Caco-2 (cell line): ENCODE results near the gene MGA. TPM values are rescaled to one million over a fixed set of nuclear protein-coding genes. Genes with fewer than 3 reads are reported as not detected.
A peak's percentile ranks its signal among the peaks of the same experiment; 100 is the strongest.

Experiments used
- BruUV-seq: library from RNA; stranded (reverse); fragments of 400-500 nt; replicated peaks from 2 replicates; lab custom pipeline; 2021; lab: Mats Ljungman, UMichigan
- CTCF ChIA-PET: fragments of 300-600 bp; sonication (Branson Sonifier 250); formaldehyde crosslinking; loops from one replicate; lab custom pipeline; 2022; ENCODE audit warnings: antibody characterized with exemption; lab: Charles Lee
- POLR2A ChIA-PET: fragments of 300-600 bp; sonication (Branson Sonifier 250); formaldehyde crosslinking; loops from one replicate; lab custom pipeline; 2022; ENCODE audit warnings: antibody characterized with exemption; lab: Charles Lee
- DNase-seq, 2 experiments: peaks; one replicate each; pipeline versions ENCODE4 v3.0.0 to v3.0.0-alpha.2; 2020 to 2022
- H3K27me3 ChIP-seq: replicated peaks from 2 replicates; pipeline ENCODE4 v1.6.0; 2011; ENCODE audit warnings: low read length; ENCODE audit not compliant: control insufficient read depth, insufficient read depth
- H3K36me3 ChIP-seq: 2 replicates; pipeline ENCODE4 v1.5.1; 2011; ENCODE audit warnings: low read length; ENCODE audit not compliant: control insufficient read depth, insufficient read depth
- H3K4me1 ChIP-seq: fragments of 250-450 bp; sonication (Bioruptor Pico); 2 replicates; pipeline ENCODE4 v1.5.1; 2020; ENCODE audit warnings: mild to moderate bottlenecking
- H3K4me3 ChIP-seq: 2 replicates; pipeline ENCODE4 v1.5.1; 2011; ENCODE audit warnings: low read depth, mild to moderate bottlenecking, control low read depth, low read length
- H3K9me3 ChIP-seq: fragments of 250-450 bp; sonication (Bioruptor Pico); 2 replicates; pipeline ENCODE4 v1.5.1; 2020; ENCODE audit warnings: mild to moderate bottlenecking, moderate library complexity
- H3K27ac Mint-ChIP-seq: one replicate; pipeline ENCODE4 v1.8.0; 2022; ENCODE audit warnings: mixed read lengths; ENCODE audit not compliant: unreplicated experiment
- H3K27me3 Mint-ChIP-seq: one replicate; pipeline ENCODE4 v1.8.0; 2022; ENCODE audit warnings: mixed read lengths; ENCODE audit not compliant: insufficient read depth, unreplicated experiment
- H3K36me3 Mint-ChIP-seq: one replicate; pipeline ENCODE4 v1.8.0; 2022; ENCODE audit warnings: mild to moderate bottlenecking, mixed read lengths; ENCODE audit not compliant: insufficient read depth, unreplicated experiment
- H3K4me1 Mint-ChIP-seq: one replicate; pipeline ENCODE4 v1.8.0; 2022; ENCODE audit warnings: low read depth, mixed read lengths; ENCODE audit not compliant: unreplicated experiment
- H3K4me3 Mint-ChIP-seq: one replicate; pipeline ENCODE4 v1.8.0; 2022; ENCODE audit warnings: mild to moderate bottlenecking, moderate library complexity, mixed read lengths; ENCODE audit not compliant: unreplicated experiment
- H3K9me3 Mint-ChIP-seq: one replicate; pipeline ENCODE4 v1.8.0; 2022; ENCODE audit warnings: mixed read lengths; ENCODE audit not compliant: unreplicated experiment
- intact Hi-C: fragments of 100-400 bp; cut with micrococcal nuclease; formaldehyde crosslinking; loops from one replicate; pipeline ENCODE4 v1.10.0; 2022; ENCODE audit not compliant: unreplicated experiment
- total RNA-seq: library from RNA; stranded (reverse); gene quantifications from 2 replicates; pipeline ENCODE4 v1.2.3, GENCODE V29; 2022
- TF ChIP-seq, protein P1 (sequence below), 2 experiments: fragments of 200-600 bp in 1 of 2; IDR thresholded peaks; 1 replicate in 1 of 2; 2 replicates in 1 of 2; pipeline versions ENCODE4 v1.5.1 to v1.8.0; 2011 to 2022; ENCODE audit warnings: antibody characterized with exemption in 1 of 2, control low read depth in 1 of 2, inconsistent platforms in 1 of 2, low read depth in 1 of 2, low read length in 1 of 2, mild to moderate bottlenecking in 1 of 2, moderate library complexity in 1 of 2; ENCODE audit not compliant: insufficient read depth in 1 of 2, severe bottlenecking in 1 of 2, unreplicated experiment in 1 of 2

The MGA gene
- total RNA-seq, 1 experiment from 2014 or later, result 59.6 TPM

DNA sequence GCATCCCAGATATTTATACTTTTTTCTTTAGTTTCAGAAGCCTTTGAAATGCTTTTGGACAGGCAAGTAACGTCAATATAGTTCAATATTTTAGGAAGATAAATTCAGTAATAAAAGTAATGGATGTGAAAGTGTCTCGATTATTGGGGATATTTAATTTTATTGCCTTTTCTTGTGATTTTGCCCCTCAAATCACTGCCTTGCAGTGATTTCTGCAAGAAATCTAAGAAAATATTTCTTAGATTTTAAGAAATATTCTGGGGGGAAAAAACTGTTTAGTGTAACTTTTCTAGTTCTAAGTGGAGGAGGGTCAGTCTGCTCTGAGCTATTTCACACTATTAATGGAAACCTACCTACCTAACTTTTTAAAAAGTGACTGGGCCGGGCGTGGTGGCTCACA, 33.6 kb downstream of the MGA start:
- TF ChIP-seq, protein P1, sequence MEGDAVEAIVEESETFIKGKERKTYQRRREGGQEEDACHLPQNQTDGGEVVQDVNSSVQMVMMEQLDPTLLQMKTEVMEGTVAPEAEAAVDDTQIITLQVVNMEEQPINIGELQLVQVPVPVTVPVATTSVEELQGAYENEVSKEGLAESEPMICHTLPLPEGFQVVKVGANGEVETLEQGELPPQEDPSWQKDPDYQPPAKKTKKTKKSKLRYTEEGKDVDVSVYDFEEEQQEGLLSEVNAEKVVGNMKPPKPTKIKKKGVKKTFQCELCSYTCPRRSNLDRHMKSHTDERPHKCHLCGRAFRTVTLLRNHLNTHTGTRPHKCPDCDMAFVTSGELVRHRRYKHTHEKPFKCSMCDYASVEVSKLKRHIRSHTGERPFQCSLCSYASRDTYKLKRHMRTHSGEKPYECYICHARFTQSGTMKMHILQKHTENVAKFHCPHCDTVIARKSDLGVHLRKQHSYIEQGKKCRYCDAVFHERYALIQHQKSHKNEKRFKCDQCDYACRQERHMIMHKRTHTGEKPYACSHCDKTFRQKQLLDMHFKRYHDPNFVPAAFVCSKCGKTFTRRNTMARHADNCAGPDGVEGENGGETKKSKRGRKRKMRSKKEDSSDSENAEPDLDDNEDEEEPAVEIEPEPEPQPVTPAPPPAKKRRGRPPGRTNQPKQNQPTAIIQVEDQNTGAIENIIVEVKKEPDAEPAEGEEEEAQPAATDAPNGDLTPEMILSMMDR (IDR thresholded peaks at IDR 0.05; ENCODE audit: insufficient read depth in 1 of 2, low read depth in 1 of 2, low read length in 1 of 2, severe bottlenecking in 1 of 2, unreplicated experiment in 1 of 2), result no peak
- ChIA-PET CTCF (no interaction called here), POLR2A (no interaction called here)
- peaks cover 42% of the 10 kb centered on the region for H3K36me3 Mint-ChIP-seq
- H3K4me3 ChIP-seq, result no peak overlapping the region
- no peaks in the 10 kb centered on the region for H3K36me3 ChIP-seq
- no peaks in the 10 kb centered on the region for H3K27me3 ChIP-seq
- H3K4me1 ChIP-seq, result 0 out of 2 replicates have a peak, but pooled peaks cover 7% of the 10 kb centered on the region
- no peak for DNase-seq
- no peak overlapping the region for H3K27ac Mint-ChIP-seq
- no TSS peak for BruUV-seq
- no peaks in the 10 kb centered on the region for H3K9me3 Mint-ChIP-seq
- intact Hi-C loops, result no loop called here
- H3K27me3 Mint-ChIP-seq, result no peaks in the 10 kb centered on the region
- H3K4me1 Mint-ChIP-seq, result peaks cover 9% of the 10 kb centered on the region
- H3K9me3 ChIP-seq, result no peaks in the 10 kb centered on the region
- no peak overlapping the region for H3K4me3 Mint-ChIP-seq

DNA sequence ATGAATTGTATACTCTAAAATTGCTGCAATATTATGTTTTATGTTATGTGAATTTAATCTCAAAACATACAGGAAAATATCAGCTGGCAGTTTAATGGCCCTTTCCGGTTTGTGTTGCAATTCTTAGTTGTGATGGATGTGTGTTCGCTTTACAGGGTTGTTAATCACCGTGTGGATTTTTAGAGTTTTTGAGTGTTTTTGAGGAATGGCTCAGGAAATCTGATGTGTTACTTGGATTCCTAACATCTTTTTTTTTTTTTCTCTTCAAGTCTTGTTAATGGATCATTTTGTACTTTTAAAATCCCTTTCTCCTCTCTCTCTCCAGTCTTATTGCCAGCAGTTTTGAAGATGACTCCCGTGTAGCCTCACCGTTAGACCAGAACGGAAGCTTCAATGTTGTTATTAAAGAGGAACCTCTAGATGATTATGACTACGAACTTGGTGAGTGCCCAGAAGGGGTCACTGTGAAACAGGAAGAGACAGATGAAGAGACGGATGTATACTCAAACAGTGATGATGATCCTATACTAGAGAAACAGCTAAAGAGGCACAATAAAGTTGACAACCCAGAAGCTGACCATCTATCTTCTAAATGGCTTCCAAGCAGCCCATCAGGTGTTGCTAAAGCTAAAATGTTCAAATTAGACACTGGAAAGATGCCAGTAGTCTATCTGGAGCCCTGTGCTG, 35.7 kb downstream of the MGA start:
- H3K36me3 Mint-ChIP-seq, result peaks cover 60% of the 10 kb centered on the region
- no peak overlapping the region for H3K4me3 Mint-ChIP-seq
- H3K36me3 ChIP-seq, result no peaks in the 10 kb centered on the region
- TF ChIP-seq, protein P1 (IDR thresholded peaks at IDR 0.05; ENCODE audit: insufficient read depth in 1 of 2, low read depth in 1 of 2, low read length in 1 of 2, severe bottlenecking in 1 of 2, unreplicated experiment in 1 of 2), result peak; percentile 14 to 19
- peak in 1 of 2 experiments; percentile 24 for DNase-seq
- intact Hi-C loops, result no loop called here
- no peaks in the 10 kb centered on the region for H3K27me3 ChIP-seq
- peaks cover 9% of the 10 kb centered on the region for H3K4me1 Mint-ChIP-seq
- no peaks in the 10 kb centered on the region for H3K27me3 Mint-ChIP-seq
- 0 out of 2 replicates have a peak, but pooled peaks cover 5% of the 10 kb centered on the region for H3K4me1 ChIP-seq
- no peaks in the 10 kb centered on the region for H3K9me3 Mint-ChIP-seq
- CTCF ChIA-PET, result interaction anchor here (0.6 to 1.0 kb wide), 4 partner anchors 11 to 115 kb away, joined by 3 to 4 read pairs (median 3); partner anchors contain the start of gene MAPKBP1
- H3K4me3 ChIP-seq, result no peak overlapping the region
- no TSS peak for BruUV-seq
- POLR2A ChIA-PET, result no interaction called here
- no peaks in the 10 kb centered on the region for H3K9me3 ChIP-seq
- H3K27ac Mint-ChIP-seq, result no peak overlapping the region

GRCh38 chr15:41698779-41699178, 38.6 kb downstream of the MGA start:
- Histone ChIP-seq H3K4me3 (no peak overlapping the region), H3K4me1 (0 out of 2 replicates have a peak, but pooled peaks cover 5% of the 10 kb centered on the region), H3K9me3 (no peaks in the 10 kb centered on the region), H3K36me3 (no peaks in the 10 kb centered on the region), H3K27me3 (no peaks in the 10 kb centered on the region)
- Mint-ChIP-seq H3K9me3 (no peaks in the 10 kb centered on the region), H3K27me3 (no peaks in the 10 kb centered on the region), H3K36me3 (peaks cover 75% of the 10 kb centered on the region), H3K4me1 (peaks cover 4% of the 10 kb centered on the region), H3K27ac (no peak overlapping the region), H3K4me3 (no peak overlapping the region)
- no peak for DNase-seq
- TF ChIP-seq, protein P1 (IDR thresholded peaks at IDR 0.05; ENCODE audit: insufficient read depth in 1 of 2, low read depth in 1 of 2, low read length in 1 of 2, severe bottlenecking in 1 of 2, unreplicated experiment in 1 of 2), result no peak
- intact Hi-C loops, result no loop called here
- BruUV-seq, result no TSS peak
- ChIA-PET POLR2A (no interaction called here), CTCF (no interaction called here)
